Measurements from ENCODE around the gene AMPD3. TPM values are rescaled to one million over a fixed set of nuclear protein-coding genes. Genes with fewer than 3 reads are reported as not detected.

Gene AMPD3
- total RNA-seq, 1 donor from 2014 or later = 6.8 TPM

GRCh38 chr11:10438458-10438857 is 16.6 kb upstream of the AMPD3 start:
- DNase-seq (ENCODE audit: low spot score in 2 of 2, unreplicated experiment in 2 of 2) = no peak
- H3K9me3 Mint-ChIP-seq = no peaks in the 10 kb centered on the region
- no peak overlapping the region for H3K4me3 Mint-ChIP-seq
- no peaks in the 10 kb centered on the region for H3K4me1 Mint-ChIP-seq
- H3K27me3 Mint-ChIP-seq (ENCODE audit: low read depth) = peaks cover under 1% of the 10 kb centered on the region
- H3K36me3 Mint-ChIP-seq = no peaks in the 10 kb centered on the region
- H3K27ac Mint-ChIP-seq = no peak overlapping the region
- TF ChIP-seq, protein P1, sequence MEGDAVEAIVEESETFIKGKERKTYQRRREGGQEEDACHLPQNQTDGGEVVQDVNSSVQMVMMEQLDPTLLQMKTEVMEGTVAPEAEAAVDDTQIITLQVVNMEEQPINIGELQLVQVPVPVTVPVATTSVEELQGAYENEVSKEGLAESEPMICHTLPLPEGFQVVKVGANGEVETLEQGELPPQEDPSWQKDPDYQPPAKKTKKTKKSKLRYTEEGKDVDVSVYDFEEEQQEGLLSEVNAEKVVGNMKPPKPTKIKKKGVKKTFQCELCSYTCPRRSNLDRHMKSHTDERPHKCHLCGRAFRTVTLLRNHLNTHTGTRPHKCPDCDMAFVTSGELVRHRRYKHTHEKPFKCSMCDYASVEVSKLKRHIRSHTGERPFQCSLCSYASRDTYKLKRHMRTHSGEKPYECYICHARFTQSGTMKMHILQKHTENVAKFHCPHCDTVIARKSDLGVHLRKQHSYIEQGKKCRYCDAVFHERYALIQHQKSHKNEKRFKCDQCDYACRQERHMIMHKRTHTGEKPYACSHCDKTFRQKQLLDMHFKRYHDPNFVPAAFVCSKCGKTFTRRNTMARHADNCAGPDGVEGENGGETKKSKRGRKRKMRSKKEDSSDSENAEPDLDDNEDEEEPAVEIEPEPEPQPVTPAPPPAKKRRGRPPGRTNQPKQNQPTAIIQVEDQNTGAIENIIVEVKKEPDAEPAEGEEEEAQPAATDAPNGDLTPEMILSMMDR (IDR thresholded peaks at IDR 0.05; ENCODE audit: unreplicated experiment) = no peak

GRCh38 chr11:10439351-10439750 is 15.7 kb upstream of the AMPD3 start:
- H3K4me1 Mint-ChIP-seq = no peaks in the 10 kb centered on the region
- no peaks in the 10 kb centered on the region for H3K9me3 Mint-ChIP-seq
- H3K27me3 Mint-ChIP-seq (ENCODE audit: low read depth) = no peaks in the 10 kb centered on the region
- no peak overlapping the region for H3K4me3 Mint-ChIP-seq
- TF ChIP-seq, protein P1 (IDR thresholded peaks at IDR 0.05; ENCODE audit: unreplicated experiment) = no peak
- no peak overlapping the region for H3K27ac Mint-ChIP-seq
- no peaks in the 10 kb centered on the region for H3K36me3 Mint-ChIP-seq
- DNase-seq (ENCODE audit: low spot score in 2 of 2, unreplicated experiment in 2 of 2) = no peak

DNA sequence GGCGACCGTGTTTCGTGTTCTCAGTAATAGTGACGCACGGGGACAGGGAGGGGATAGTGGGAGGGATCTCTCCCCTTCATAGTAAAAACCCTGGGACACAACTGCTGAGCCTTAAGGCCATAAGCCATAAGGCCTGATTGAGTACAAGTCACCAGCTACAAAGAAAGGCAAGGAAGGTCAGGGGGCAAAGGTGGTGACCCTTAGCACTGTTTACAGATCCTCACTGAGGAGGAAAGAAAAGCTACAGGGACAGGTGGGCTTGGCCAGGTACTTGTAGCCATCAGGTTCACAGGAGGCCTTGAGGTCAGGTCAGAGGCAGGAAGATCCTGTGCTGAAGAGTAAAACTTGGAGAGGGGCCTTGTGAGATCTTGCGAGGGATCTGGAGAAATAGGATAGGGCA is 15.1 kb upstream of the AMPD3 start:
- no peaks in the 10 kb centered on the region for H3K27me3 Mint-ChIP-seq (ENCODE audit: low read depth)
- no peak for DNase-seq (ENCODE audit: low spot score in 2 of 2, unreplicated experiment in 2 of 2)
- no peak overlapping the region for H3K4me3 Mint-ChIP-seq
- H3K36me3 Mint-ChIP-seq = no peaks in the 10 kb centered on the region
- TF ChIP-seq, protein P1 (IDR thresholded peaks at IDR 0.05; ENCODE audit: unreplicated experiment) = no peak
- H3K27ac Mint-ChIP-seq = no peak overlapping the region
- no peaks in the 10 kb centered on the region for H3K9me3 Mint-ChIP-seq
- no peaks in the 10 kb centered on the region for H3K4me1 Mint-ChIP-seq

DNA sequence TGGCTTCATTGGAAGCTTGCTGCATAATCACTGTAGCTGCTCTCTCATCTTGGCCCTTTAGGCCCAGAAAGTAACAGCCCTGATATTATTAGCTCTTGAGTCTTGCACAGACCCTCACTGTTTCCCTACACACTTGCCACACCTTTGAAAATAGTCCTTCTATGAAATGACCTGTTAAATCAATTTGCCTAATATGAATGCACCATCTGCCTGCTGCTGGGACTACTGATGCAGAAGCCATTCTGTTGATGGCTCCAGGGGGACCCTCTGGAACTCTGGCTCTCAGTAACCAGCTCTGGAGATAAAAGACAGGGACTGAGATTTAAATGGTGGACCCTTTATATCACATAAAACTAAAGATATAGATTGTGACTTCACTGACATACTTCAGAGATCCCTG is 14.7 kb upstream of the AMPD3 start:
- Mint-ChIP-seq H3K4me1 (no peaks in the 10 kb centered on the region), H3K27me3 (ENCODE audit: low read depth) (no peaks in the 10 kb centered on the region), H3K4me3 (no peak overlapping the region), H3K27ac (no peak overlapping the region), H3K9me3 (no peaks in the 10 kb centered on the region), H3K36me3 (no peaks in the 10 kb centered on the region)
- DNase-seq (ENCODE audit: low spot score in 2 of 2, unreplicated experiment in 2 of 2) = no peak
- TF ChIP-seq, protein P1 (IDR thresholded peaks at IDR 0.05; ENCODE audit: unreplicated experiment) = no peak

GRCh38 chr11:10441091-10441490 is 14.0 kb upstream of the AMPD3 start:
- TF ChIP-seq, protein P1 (IDR thresholded peaks at IDR 0.05; ENCODE audit: unreplicated experiment) = no peak
- H3K4me1 Mint-ChIP-seq = no peaks in the 10 kb centered on the region
- no peaks in the 10 kb centered on the region for H3K27me3 Mint-ChIP-seq (ENCODE audit: low read depth)
- H3K27ac Mint-ChIP-seq = no peak overlapping the region
- H3K9me3 Mint-ChIP-seq = no peaks in the 10 kb centered on the region
- no peak for DNase-seq (ENCODE audit: low spot score in 2 of 2, unreplicated experiment in 2 of 2)
- no peak overlapping the region for H3K4me3 Mint-ChIP-seq
- H3K36me3 Mint-ChIP-seq = no peaks in the 10 kb centered on the region

Measured in mesothelial cell of epicardium (in vitro differentiated cells).